IPS DF 19.7 (cell line): Measurements from ENCODE around the gene TAF1B.
"Not testable (repeated sequence)": the region's sequence is repeated elsewhere in the genome, so short reads cannot be mapped to it uniquely, and the experiment has no call there.

Experiments used
- DNase-seq: peaks from one replicate; pipeline ENCODE4 v3.0.0-alpha.2; 2013; ENCODE audit warnings: low read depth, low spot score

The TAF1B gene

GRCh38 chr2:9830685-9831410 is 12.4 kb upstream of the TAF1B start:
- DNase-seq = no peak

- DNase-seq = no peak
Observed at GRCh38 chr2:9831670-9832069, 11.6 kb upstream of the TAF1B start.

- no peak for DNase-seq
Observed at GRCh38 chr2:9832586-9832985, 10.7 kb upstream of the TAF1B start.

- DNase-seq = not testable (repeated sequence)
Observed at GRCh38 chr2:9835068-9835467, 8.2 kb upstream of the TAF1B start.

- no peak for DNase-seq
Observed at GRCh38 chr2:9836074-9836473, 7.2 kb upstream of the TAF1B start.

GRCh38 chr2:9836517-9836916 is 6.8 kb upstream of the TAF1B start:
- no peak for DNase-seq

GRCh38 chr2:9837451-9837850 is 5.8 kb upstream of the TAF1B start:
- no peak for DNase-seq

- no peak for DNase-seq
Observed at GRCh38 chr2:9838391-9838790, 4.9 kb upstream of the TAF1B start.

- no peak for DNase-seq
Observed at GRCh38 chr2:9842487-9843228, 616 bp upstream of the TAF1B start.

- DNase-seq = no peak
Observed at GRCh38 chr2:9844036-9844483, 786 bp downstream of the TAF1B start.

- no peak for DNase-seq
Observed at GRCh38 chr2:9844576-9844975, 1.3 kb downstream of the TAF1B start.

GRCh38 chr2:9846554-9846953 is 3.3 kb downstream of the TAF1B start:
- no peak for DNase-seq

GRCh38 chr2:9847140-9847539 is 3.9 kb downstream of the TAF1B start:
- no peak for DNase-seq

GRCh38 chr2:9852881-9853280 is 9.6 kb downstream of the TAF1B start:
- no peak for DNase-seq

- no peak for DNase-seq
Observed at GRCh38 chr2:9857814-9858729, 14.8 kb downstream of the TAF1B start.

GRCh38 chr2:9858730-9859068 is 15.4 kb downstream of the TAF1B start:
- DNase-seq = no peak

GRCh38 chr2:9860922-9861580 is 17.8 kb downstream of the TAF1B start:
- DNase-seq = not testable (repeated sequence)

GRCh38 chr2:9867881-9868280 is 24.6 kb downstream of the TAF1B start:
- no peak for DNase-seq

- DNase-seq = no peak
Observed at GRCh38 chr2:9873337-9873736, 30.1 kb downstream of the TAF1B start.

GRCh38 chr2:9877026-9877425 is 33.8 kb downstream of the TAF1B start:
- no peak for DNase-seq

GRCh38 chr2:9877726-9878125 is 34.5 kb downstream of the TAF1B start:
- no peak for DNase-seq
